T47D (cell line): ENCODE results near the gene DHRS4.
"Not testable (repeated sequence)": the region's sequence is repeated elsewhere in the genome, so short reads cannot be mapped to it uniquely, and the experiment has no call there.

ENCODE experiments used
- DNase-seq, 2 experiments: peaks; one replicate each; pipeline versions ENCODE4 v3.0.0 to v3.0.0-alpha.2; 2011 to 2012; ENCODE audit warnings: low read depth in 1 of 2, low spot score in 1 of 2
- JUND ChIP-seq: IDR thresholded peaks from 2 replicates; pipeline ENCODE4 v1.6.1; 2012; ENCODE audit warnings: low read depth
- in situ Hi-C: cut with HindIII; loops from 2 replicates; pipeline ENCODE4 v1.10.0; 2016; ENCODE audit warnings: low sequenced_read_pairs, low pct_unique_long_range_greater_than_20kb

DHRS4 gene

GRCh38 chr14:24011051-24011450 is 57.5 kb downstream of the DHRS4 start:
- no peak for TF ChIP-seq JUND
- DNase-seq, result no peak
- in situ Hi-C loops, result no loop called here

- in situ Hi-C loops, DNase-seq: not testable (repeated sequence)
Observed at GRCh38 chr14:24012726-24013273, 59.2 kb downstream of the DHRS4 start.

GRCh38 chr14:24013654-24014514 is 60.3 kb downstream of the DHRS4 start:
- in situ Hi-C loops, result no loop called here
- no peak for TF ChIP-seq JUND
- peak; percentile 12 to 77 for DNase-seq

- DNase-seq, in situ Hi-C loops: not testable (repeated sequence)
Observed at GRCh38 chr14:24015745-24016144, 62.2 kb downstream of the DHRS4 start.
